ENCODE data around the gene TNS1. TPM values are rescaled to one million over a fixed set of nuclear protein-coding genes. Genes with fewer than 3 reads are reported as not detected.

The TNS1 gene
- polyA plus RNA-seq, 3 donors = 0.26 to 1.6 (median 1.5) TPM

GRCh38 chr2:217751952-217752351 is 250.8 kb downstream of the TNS1 start:
- no peaks in the 10 kb centered on the region for H4K20me1 ChIP-seq (ENCODE audit: insufficient read depth, low read length)
- H3K9me3 Mint-ChIP-seq = peaks cover 0 to 3% (median 0%) of the 10 kb centered on the region in 7 donors
- TF ChIP-seq CTCF (IDR thresholded peaks at IDR 0.05) = no peak
- peaks cover 3 to 23% (median 12%) of the 10 kb centered on the region in 3 donors for H3K27me3 Mint-ChIP-seq (ENCODE audit: low read depth in 3 of 3)
- peaks cover 3% of the 10 kb centered on the region for H3K4me1 Mint-ChIP-seq
- no peak overlapping the region for H3K4me2 ChIP-seq (replicated peaks; ENCODE audit: extremely low read depth, low read length, poor library complexity, severe bottlenecking)
- no peaks in the 10 kb centered on the region for H3K9me3 ChIP-seq (replicated peaks in 1 of 2; ENCODE audit: control insufficient read depth in 1 of 2, insufficient read depth in 1 of 2, low read length in 2 of 2)
- H3K4me3 Mint-ChIP-seq = no peak overlapping the region
- no peaks in the 10 kb centered on the region for H3K79me2 ChIP-seq (ENCODE audit: insufficient read depth, low read length)
- H3K27ac Mint-ChIP-seq = no peak overlapping the region
- H3K9ac ChIP-seq (ENCODE audit: insufficient read depth, low read length, poor library complexity, severe bottlenecking) = no peak overlapping the region
- no peak overlapping the region for H3K4me3 ChIP-seq (replicated peaks in 1 of 3; ENCODE audit: low read depth in 2 of 3, low read length in 3 of 3)
- H3K36me3 ChIP-seq (replicated peaks in 1 of 2; ENCODE audit: control insufficient read depth in 1 of 2, insufficient read depth in 2 of 2, low read length in 2 of 2) = no peaks in the 10 kb centered on the region
- peaks cover 5 to 6% of the 10 kb centered on the region in 2 donors for H3K4me1 ChIP-seq (ENCODE audit: control insufficient read depth in 1 of 2, insufficient read depth in 2 of 2, low read length in 2 of 2)
- H3K36me3 Mint-ChIP-seq = no peaks in the 10 kb centered on the region
- no peak overlapping the region for H3K27ac ChIP-seq (ENCODE audit: low read depth in 1 of 2, low read length in 2 of 2)
- WGBS (ENCODE audit: insufficient coverage) = no CpG with 5 or more reads among the region's 1 CpG
- intact Hi-C loops (cut with micrococcal nuclease) = loop anchor here in 1 of 2 donors (5.0 kb wide), 1 partner anchor 100 kb away; no protein-coding TSS in a partner anchor
- H3K27me3 ChIP-seq (ENCODE audit: control insufficient read depth in 2 of 2, insufficient read depth in 2 of 2, low read length in 2 of 2) = peaks cover 5 to 14% of the 10 kb centered on the region in 2 donors
- DNase-seq = no peak
- no peak overlapping the region for H2AFZ ChIP-seq (ENCODE audit: insufficient read depth, low read depth, low read length, poor library complexity, severe bottlenecking)

- no peak for DNase-seq
- H3K27ac ChIP-seq (ENCODE audit: low read depth in 1 of 2, low read length in 2 of 2) = no peak overlapping the region
- peaks cover 0 to 3% (median 0%) of the 10 kb centered on the region in 7 donors for H3K9me3 Mint-ChIP-seq
- TF ChIP-seq CTCF (IDR thresholded peaks at IDR 0.05) = no peak
- no peak overlapping the region for H3K9ac ChIP-seq (ENCODE audit: insufficient read depth, low read length, poor library complexity, severe bottlenecking)
- 94% methylated on average over 4 of the region's 7 CpGs for WGBS (ENCODE audit: insufficient coverage)
- H3K27me3 ChIP-seq (ENCODE audit: control insufficient read depth in 2 of 2, insufficient read depth in 2 of 2, low read length in 2 of 2) = peaks cover 3 to 11% of the 10 kb centered on the region in 2 donors
- H3K4me1 Mint-ChIP-seq = no peaks in the 10 kb centered on the region
- no peaks in the 10 kb centered on the region for H3K79me2 ChIP-seq (ENCODE audit: insufficient read depth, low read length)
- no peak overlapping the region for H3K4me3 Mint-ChIP-seq
- intact Hi-C loops (cut with micrococcal nuclease) = loop anchor here in 1 of 2 donors (5.0 kb wide), 1 partner anchor 99 kb away; no protein-coding TSS in a partner anchor
- H3K9me3 ChIP-seq (replicated peaks in 1 of 2; ENCODE audit: control insufficient read depth in 1 of 2, insufficient read depth in 1 of 2, low read length in 2 of 2) = no peaks in the 10 kb centered on the region
- H2AFZ ChIP-seq (ENCODE audit: insufficient read depth, low read depth, low read length, poor library complexity, severe bottlenecking) = no peak overlapping the region
- H3K27ac Mint-ChIP-seq = no peak overlapping the region
- H3K4me3 ChIP-seq (replicated peaks in 1 of 3; ENCODE audit: low read depth in 2 of 3, low read length in 3 of 3) = no peak overlapping the region
- H3K27me3 Mint-ChIP-seq (ENCODE audit: low read depth in 3 of 3) = peaks cover 1 to 16% (median 10%) of the 10 kb centered on the region in 3 donors
- no peaks in the 10 kb centered on the region for H4K20me1 ChIP-seq (ENCODE audit: insufficient read depth, low read length)
- H3K36me3 Mint-ChIP-seq = no peaks in the 10 kb centered on the region
- no peak overlapping the region for H3K4me2 ChIP-seq (replicated peaks; ENCODE audit: extremely low read depth, low read length, poor library complexity, severe bottlenecking)
- H3K4me1 ChIP-seq (ENCODE audit: control insufficient read depth in 1 of 2, insufficient read depth in 2 of 2, low read length in 2 of 2) = peaks cover 0 to under 1% of the 10 kb centered on the region in 2 donors
- H3K36me3 ChIP-seq (replicated peaks in 1 of 2; ENCODE audit: control insufficient read depth in 1 of 2, insufficient read depth in 2 of 2, low read length in 2 of 2) = no peaks in the 10 kb centered on the region
Observed at GRCh38 chr2:217751192-217751591, 251.6 kb downstream of the TNS1 start.

Small RNA genes lying within 50 kb of the gene (small RNA-seq; reads per million reads assigned to genes)
- not detected for gene MIR6809 (ENCODE audit: insufficient read length, low read depth)

Other genes with a start within 250 kb of the TNS1 start
- gene RUFY4, start 66.3 kb upstream of the TNS1 start, polyA plus RNA-seq = 10 to 100 TPM in 1 of 3 donors, under 1 TPM in 2; 0.65 to 26.1 (median 0.68) TPM
- gene CXCR2, start 123.0 kb upstream of the TNS1 start, polyA plus RNA-seq = 10 to 100 TPM in 2 of 3 donors, 1 to 10 TPM in 1; 7.8 to 33.5 (median 14.0) TPM
- gene CXCR1, start 164.0 kb upstream of the TNS1 start, polyA plus RNA-seq = 1 to 10 TPM in 1 of 3 donors, under 1 TPM in 2; 0.44 to 2.4 (median 0.59) TPM
- 1,000 to 10,000 TPM in 2 of 3 donors, 100 to 1,000 TPM in 1; 640 to 1,227 (median 1,162) TPM for gene ARPC2, start 214.2 kb upstream of the TNS1 start, polyA plus RNA-seq

Data from CD14-positive monocyte (primary cell).